Measurements from ENCODE around the gene AVP.

DNA sequence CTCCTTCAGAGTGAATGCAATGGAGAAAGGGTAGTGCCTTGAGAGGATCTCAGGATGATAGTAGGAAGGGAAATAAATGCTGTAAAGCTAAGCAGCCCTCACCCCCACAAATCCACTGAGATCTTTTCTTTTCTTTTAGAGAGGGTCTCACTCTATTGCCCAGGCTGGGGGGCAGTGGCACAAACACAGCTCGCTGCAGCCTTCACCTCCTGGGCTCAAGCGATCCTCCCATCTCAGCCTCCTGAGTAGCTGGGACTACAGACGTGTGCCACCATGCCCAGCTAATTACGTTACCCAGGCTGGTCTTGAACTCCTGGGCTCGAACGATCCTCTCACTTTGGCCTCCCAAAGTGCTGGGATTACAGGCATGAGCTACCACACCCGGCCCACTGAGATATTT is 16.0 kb upstream of the AVP start:
- TF ChIP-seq, protein P1, sequence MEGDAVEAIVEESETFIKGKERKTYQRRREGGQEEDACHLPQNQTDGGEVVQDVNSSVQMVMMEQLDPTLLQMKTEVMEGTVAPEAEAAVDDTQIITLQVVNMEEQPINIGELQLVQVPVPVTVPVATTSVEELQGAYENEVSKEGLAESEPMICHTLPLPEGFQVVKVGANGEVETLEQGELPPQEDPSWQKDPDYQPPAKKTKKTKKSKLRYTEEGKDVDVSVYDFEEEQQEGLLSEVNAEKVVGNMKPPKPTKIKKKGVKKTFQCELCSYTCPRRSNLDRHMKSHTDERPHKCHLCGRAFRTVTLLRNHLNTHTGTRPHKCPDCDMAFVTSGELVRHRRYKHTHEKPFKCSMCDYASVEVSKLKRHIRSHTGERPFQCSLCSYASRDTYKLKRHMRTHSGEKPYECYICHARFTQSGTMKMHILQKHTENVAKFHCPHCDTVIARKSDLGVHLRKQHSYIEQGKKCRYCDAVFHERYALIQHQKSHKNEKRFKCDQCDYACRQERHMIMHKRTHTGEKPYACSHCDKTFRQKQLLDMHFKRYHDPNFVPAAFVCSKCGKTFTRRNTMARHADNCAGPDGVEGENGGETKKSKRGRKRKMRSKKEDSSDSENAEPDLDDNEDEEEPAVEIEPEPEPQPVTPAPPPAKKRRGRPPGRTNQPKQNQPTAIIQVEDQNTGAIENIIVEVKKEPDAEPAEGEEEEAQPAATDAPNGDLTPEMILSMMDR (IDR thresholded peaks at IDR 0.05): no peak
- TF ChIP-seq POLR2A (IDR thresholded peaks at IDR 0.05): no peak

Measured in body of pancreas (tissue), 4 donors.